Activated CD8-positive, alpha-beta memory T cell treated with anti-CD3 and anti-CD28 coated beads, Interleukin-2, amount 50 U/mL, for 1 hour (primary cell): ENCODE results near the gene ST14.
A peak's percentile ranks its signal among the peaks of the same experiment; 100 is the strongest.

Source experiments
- DNase-seq: peaks from one replicate; pipeline ENCODE4 v3.0.0-alpha.2; 2020; ENCODE audit errors: extremely low read depth

The ST14 gene

GRCh38 chr11:130209128-130209932, 49.7 kb downstream of the ST14 start:
- no peak for DNase-seq

DNA sequence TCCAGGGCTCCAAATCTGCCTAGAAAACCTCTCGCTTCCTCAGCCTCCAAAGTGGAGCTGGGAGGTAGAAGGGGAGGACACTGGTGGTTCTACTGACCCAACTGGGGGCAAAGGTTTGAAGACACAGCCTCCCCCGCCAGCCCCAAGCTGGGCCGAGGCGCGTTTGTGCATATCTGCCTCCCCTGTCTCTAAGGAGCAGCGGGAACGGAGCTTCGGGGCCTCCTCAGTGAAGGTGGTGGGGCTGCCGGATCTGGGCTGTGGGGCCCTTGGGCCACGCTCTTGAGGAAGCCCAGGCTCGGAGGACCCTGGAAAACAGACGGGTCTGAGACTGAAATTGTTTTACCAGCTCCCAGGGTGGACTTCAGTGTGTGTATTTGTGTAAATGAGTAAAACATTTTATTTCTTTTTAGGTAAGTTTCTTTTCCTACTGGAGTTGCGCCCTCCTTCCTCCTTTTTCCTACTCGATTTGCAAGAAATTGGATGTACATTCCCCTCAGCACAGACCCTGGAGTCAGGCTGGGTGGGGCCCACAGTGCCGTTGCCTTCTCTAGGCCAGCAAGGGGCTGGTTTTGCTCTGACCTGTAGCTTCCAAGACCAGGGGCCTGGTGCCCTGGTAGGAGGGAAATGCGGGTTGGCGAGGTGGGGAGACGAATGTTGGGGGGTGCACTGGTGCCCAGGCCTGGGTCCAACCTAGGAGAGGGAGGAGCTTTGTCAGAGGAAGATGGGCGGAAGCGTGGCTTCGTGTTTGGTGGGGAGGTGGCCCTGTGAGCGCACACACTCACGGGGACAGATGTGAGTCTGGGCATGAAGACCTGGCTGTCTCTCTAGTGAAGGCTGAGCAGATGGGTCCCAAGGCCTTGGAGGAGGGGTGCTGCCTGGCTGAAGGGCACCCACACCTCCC, 50.6 kb downstream of the ST14 start:
- DNase-seq: no peak

- DNase-seq: no peak
Measured at GRCh38 chr11:130211144-130211543, 51.6 kb downstream of the ST14 start.

- no peak for DNase-seq
Measured at GRCh38 chr11:130211781-130212401, 52.3 kb downstream of the ST14 start.

- DNase-seq: no peak
Measured at GRCh38 chr11:130212431-130212961, 52.9 kb downstream of the ST14 start.

- peak; percentile 16 for DNase-seq
Measured at GRCh38 chr11:130213143-130213978, 53.8 kb downstream of the ST14 start.

DNA sequence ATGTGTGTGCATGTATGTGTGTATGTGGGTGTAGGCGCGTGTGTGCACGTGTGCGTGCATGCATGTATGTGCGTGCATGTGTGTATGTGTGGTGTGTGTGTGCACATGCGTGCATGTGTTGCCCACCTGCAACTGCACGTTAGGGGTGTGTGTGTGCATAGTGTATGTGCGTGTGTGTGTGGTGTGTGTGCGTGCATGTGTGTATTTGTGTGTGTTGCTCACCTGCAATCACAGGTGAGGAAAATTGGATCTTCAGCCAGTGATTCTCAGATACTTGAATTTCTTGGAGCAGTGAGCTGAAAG, 54.3 kb downstream of the ST14 start:
- DNase-seq: no peak

DNA sequence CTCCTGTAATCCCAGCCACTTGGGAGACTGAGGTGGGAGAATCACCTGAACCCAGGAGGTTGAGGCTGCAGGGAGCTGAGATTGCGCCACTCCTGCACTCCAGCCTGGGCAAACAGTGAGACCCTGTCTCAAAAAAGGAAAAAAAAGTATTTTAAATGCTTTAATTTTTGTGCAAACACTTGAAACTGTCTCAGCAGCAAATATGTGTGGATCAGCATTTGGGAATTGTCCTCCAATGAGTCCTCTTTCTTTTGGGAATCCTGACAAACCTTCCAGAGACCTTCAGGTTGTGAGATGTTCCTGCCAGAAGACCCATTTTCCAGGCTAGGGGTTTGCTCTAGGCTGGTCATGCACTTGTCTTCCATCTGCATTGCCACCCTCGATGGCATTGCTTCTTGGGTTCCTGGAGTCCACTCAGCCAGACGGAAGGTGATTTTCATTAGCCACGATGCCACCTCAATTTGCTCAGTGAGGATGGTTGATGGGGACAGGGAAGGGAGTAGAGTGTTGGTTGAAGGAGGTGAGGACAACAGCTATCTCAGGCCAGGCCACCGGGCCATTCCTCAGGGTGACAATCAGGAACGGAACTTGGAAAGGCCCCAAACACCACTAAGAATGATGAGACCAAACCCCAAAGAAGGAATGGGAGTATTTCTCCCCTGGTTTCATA, 55.4 kb downstream of the ST14 start:
- DNase-seq: no peak

DNA sequence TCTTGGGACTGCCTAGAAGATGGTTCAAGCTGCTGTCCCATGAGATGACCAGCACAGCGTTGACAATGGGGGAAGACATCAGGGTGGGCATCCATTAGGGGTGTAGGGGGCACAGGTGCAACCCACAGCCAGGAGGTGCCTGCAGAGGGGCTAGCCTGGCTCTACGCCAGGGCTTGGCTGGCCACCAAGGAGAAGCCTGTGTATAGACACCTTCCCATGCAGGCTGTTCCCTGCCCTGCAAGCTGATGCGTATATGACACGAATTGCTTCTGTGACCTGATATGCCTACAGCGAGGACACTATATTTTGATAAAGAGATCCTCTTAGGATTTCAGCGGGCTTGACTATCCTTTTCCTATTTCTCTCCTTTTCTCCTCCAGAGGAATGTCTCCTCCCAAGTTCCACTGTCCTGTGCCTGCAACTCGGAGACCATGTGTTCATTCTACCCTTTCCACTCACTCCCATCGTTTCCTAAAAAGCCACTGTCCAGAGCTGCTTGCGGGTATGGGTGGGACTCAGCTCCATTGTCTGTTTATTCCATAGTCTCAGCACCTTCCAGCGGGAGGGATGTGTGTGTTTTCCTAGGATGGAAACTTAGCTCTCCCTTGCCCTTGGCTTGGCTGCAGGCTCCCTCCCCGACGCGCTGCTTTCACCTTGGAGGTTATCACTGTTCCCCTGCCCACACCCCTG, 56.1 kb downstream of the ST14 start:
- DNase-seq: no peak

GRCh38 chr11:130216221-130216550, 56.6 kb downstream of the ST14 start:
- DNase-seq: no peak

GRCh38 chr11:130216591-130217132, 57.1 kb downstream of the ST14 start:
- no peak for DNase-seq

DNA sequence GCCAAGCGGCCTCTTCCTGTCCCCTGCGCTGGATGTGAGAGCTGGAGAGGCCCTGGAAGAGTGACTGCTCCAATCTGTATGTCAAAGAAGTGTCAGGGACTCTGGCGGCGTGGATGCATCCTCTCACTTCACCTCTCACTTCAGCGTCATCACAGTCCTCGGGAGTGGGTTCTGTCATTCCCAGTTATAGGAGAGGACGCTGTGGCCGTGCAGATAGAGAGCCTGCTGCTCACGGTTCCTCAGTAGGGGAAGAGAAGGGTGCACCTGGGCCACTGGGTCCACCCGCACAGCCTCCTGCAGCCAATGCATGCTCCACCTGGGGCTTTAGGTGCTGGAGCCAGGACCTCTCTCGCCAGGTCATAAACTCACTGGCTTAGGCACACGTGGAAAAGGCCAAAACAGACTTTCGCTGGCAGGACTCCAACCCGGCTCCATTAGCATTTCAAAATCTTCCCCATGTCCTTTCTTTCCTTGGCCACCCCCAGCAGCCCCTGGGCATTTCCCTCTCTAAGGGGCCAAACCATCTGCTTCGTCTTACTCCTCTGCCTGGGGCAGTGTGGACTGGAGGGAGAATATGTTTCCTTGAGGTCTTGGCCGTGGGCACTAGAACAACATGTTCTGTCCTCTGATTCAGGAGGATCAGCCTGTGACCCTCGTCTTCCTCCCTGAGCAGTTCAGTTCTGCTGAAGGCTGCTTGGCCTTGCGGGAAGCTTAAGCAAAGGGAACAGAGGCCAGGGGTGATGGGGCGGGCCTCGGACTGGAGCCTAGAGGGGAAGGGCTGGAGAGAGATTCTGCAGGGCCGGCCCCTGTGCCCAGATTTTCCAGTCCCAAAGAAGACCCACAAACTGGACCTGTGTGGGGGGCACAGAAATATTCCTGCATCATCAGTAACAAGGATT, 57.8 kb downstream of the ST14 start:
- DNase-seq: no peak

GRCh38 chr11:130218501-130219070, 59.0 kb downstream of the ST14 start:
- no peak for DNase-seq

- DNase-seq: no peak
Measured at GRCh38 chr11:130219148-130219547, 59.6 kb downstream of the ST14 start.

- DNase-seq: no peak
Measured at GRCh38 chr11:130220311-130221035, 60.9 kb downstream of the ST14 start.

DNA sequence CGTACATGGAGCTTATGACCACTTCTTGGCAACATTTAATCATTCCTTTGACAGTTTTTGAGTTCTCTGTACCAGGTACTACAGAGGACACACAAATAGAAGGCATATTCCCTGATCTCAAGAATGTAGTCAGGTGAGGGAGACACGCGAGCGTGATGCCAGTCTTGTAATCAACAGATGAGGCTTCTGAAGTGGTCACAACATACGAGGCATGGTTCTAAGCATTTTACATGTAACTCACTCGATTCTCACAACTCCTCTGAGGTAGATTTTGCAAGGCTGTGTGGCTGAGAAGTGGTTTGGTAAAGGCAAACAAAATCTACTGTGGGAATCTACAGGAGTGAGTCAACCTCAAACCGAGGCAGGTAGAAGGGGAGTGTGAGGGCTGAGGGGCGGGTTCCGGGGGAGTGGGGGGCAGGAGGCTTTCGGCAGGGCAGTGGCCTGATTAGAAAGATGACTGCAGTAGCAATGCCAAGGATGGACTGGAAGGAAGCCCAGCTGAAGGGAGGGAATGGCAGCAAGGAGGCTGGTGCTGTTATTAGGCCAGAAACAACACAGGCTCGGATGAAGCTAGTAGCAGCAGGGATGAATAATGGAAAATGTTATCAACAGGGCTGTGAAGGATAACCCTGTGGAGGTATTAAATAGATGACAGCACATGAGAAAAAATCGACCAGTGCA, 63.8 kb downstream of the ST14 start:
- no peak for DNase-seq

- no peak for DNase-seq
Measured at GRCh38 chr11:130227373-130227772, 67.8 kb downstream of the ST14 start.
